Thyroid gland (tissue), 4 donors: Measurements from ENCODE around the gene PISD.

Source experiments
- CTCF ChIP-seq, 6 experiments: fragments of 200-600 bp in 3 of 6; fragments of 450-650 bp in 3 of 6; sonication (generic) in 3 of 6; IDR thresholded peaks; one replicate each; pipeline ENCODE4 v1.5.1; 2016 to 2019; ENCODE audit warnings: antibody characterized with exemption in 6 of 6, mild to moderate bottlenecking in 2 of 6, inconsistent platforms in 1 of 6, moderate library complexity in 1 of 6
- POLR2A ChIP-seq, 2 donors: fragments of 450-650 bp; IDR thresholded peaks; one replicate each; pipeline ENCODE4 v1.6.1; 2017; ENCODE audit warnings: antibody characterized with exemption in 2 of 2, mild to moderate bottlenecking in 2 of 2, moderate library complexity in 1 of 2

- TF ChIP-seq POLR2A (IDR thresholded peaks at IDR 0.05), result no peak
- TF ChIP-seq CTCF (IDR thresholded peaks at IDR 0.05), result no peak
These were observed 66.7 kb downstream of the PISD start for GRCh38 chr22:31595271-31595670.
